H9 (cell line): ENCODE results near the gene MPPE1. TPM values are rescaled to one million over a fixed set of nuclear protein-coding genes. Genes with fewer than 3 reads are reported as not detected.

ENCODE experiments used
- DNase-seq: peaks from one replicate; pipeline ENCODE4 v3.0.0-alpha.2; 2017
- H2AFZ ChIP-seq: one replicate; pipeline ENCODE4 v1.6.1; 2013; ENCODE audit warnings: mild to moderate bottlenecking, low read length, control low read depth, moderate library complexity
- H2AK5ac ChIP-seq: 2 replicates; pipeline ENCODE4 v1.6.1; 2013; ENCODE audit warnings: low read length, control low read depth, mixed read lengths; ENCODE audit not compliant: insufficient read length
- H2BK120ac ChIP-seq: one replicate; pipeline ENCODE4 v1.6.1; 2013; ENCODE audit warnings: low read depth, mild to moderate bottlenecking, low read length, control low read depth, inconsistent platforms; ENCODE audit not compliant: poor library complexity, severe bottlenecking
- H2BK12ac ChIP-seq: 2 replicates; pipeline ENCODE4 v1.6.1; 2013; ENCODE audit warnings: low read length, control low read depth, mixed read lengths, low read depth; ENCODE audit not compliant: insufficient read length
- H2BK15ac ChIP-seq: 2 replicates; pipeline ENCODE4 v1.6.1; 2013; ENCODE audit warnings: low read depth, low read length, control low read depth
- H2BK20ac ChIP-seq: one replicate; pipeline ENCODE4 v1.6.1; 2013; ENCODE audit warnings: low read depth, mild to moderate bottlenecking, low read length, control low read depth, inconsistent platforms; ENCODE audit not compliant: poor library complexity, severe bottlenecking
- H2BK5ac ChIP-seq: 2 replicates; pipeline ENCODE4 v1.6.1; 2013; ENCODE audit warnings: low read length, control low read depth, mixed read lengths; ENCODE audit not compliant: insufficient read length
- H3K14ac ChIP-seq: 2 replicates; pipeline ENCODE4 v1.6.1; 2013; ENCODE audit warnings: low read length, control low read depth; ENCODE audit not compliant: insufficient read depth
- H3K18ac ChIP-seq: 2 replicates; pipeline ENCODE4 v1.6.1; 2013; ENCODE audit warnings: low read depth, mild to moderate bottlenecking, mixed read lengths, low read length, control low read depth; ENCODE audit not compliant: insufficient read length
- H3K23ac ChIP-seq: 2 replicates; pipeline ENCODE4 v1.6.1; 2013; ENCODE audit warnings: low read length, control low read depth, mixed read lengths, low read depth; ENCODE audit not compliant: insufficient read length
- H3K23me2 ChIP-seq: 2 replicates; pipeline ENCODE4 v1.6.1; 2013; ENCODE audit warnings: low read depth, mild to moderate bottlenecking, mixed read lengths, low read length, control low read depth; ENCODE audit not compliant: insufficient read length, poor library complexity, severe bottlenecking
- H3K27ac ChIP-seq: 2 replicates; pipeline ENCODE4 v1.5.1; 2013; ENCODE audit warnings: low read length, control low read depth, mixed read lengths, low read depth; ENCODE audit not compliant: insufficient read length
- H3K27me3 ChIP-seq: 2 replicates; pipeline ENCODE4 v1.6.1; 2013; ENCODE audit warnings: low read length, control low read depth, inconsistent platforms; ENCODE audit not compliant: insufficient read depth
- H3K4ac ChIP-seq: 2 replicates; pipeline ENCODE4 v1.6.1; 2013; ENCODE audit warnings: low read depth, mild to moderate bottlenecking, control low read depth, inconsistent platforms, low read length, moderate library complexity
- H3K4me1 ChIP-seq: 2 replicates; pipeline ENCODE4 v1.6.1; 2013; ENCODE audit warnings: low read length, control low read depth, inconsistent platforms; ENCODE audit not compliant: insufficient read depth
- H3K4me2 ChIP-seq: 2 replicates; pipeline ENCODE4 v1.6.1; 2013; ENCODE audit warnings: low read length, control low read depth, mixed read lengths; ENCODE audit not compliant: insufficient read length, insufficient read depth
- H3K56ac ChIP-seq: 2 replicates; pipeline ENCODE4 v1.6.1; 2013; ENCODE audit warnings: low read depth, mild to moderate bottlenecking, mixed read lengths, low read length, control low read depth; ENCODE audit not compliant: insufficient read length
- H3K79me1 ChIP-seq: 2 replicates; pipeline ENCODE4 v1.6.1; 2013; ENCODE audit warnings: low read depth, mild to moderate bottlenecking, moderate library complexity, low read length, control low read depth, inconsistent platforms; ENCODE audit not compliant: insufficient read depth, poor library complexity, severe bottlenecking
- H3K79me2 ChIP-seq: 2 replicates; pipeline ENCODE4 v1.6.1; 2013; ENCODE audit warnings: low read length, control low read depth, inconsistent platforms; ENCODE audit not compliant: insufficient read depth
- H3K9ac ChIP-seq: 2 replicates; pipeline ENCODE4 v1.6.1; 2013; ENCODE audit warnings: low read length, control low read depth, mixed read lengths; ENCODE audit not compliant: insufficient read length; ENCODE audit errors: extremely low read depth
- H3K9me3 ChIP-seq: one replicate; pipeline ENCODE4 v1.6.1; 2013; ENCODE audit warnings: low read depth, low read length, inconsistent platforms; ENCODE audit not compliant: control insufficient read depth
- H3T11ph ChIP-seq: one replicate; pipeline ENCODE4 v1.6.1; 2013; ENCODE audit warnings: mild to moderate bottlenecking, low read length, control low read depth, inconsistent platforms
- H4K20me1 ChIP-seq: one replicate; pipeline ENCODE4 v1.6.1; 2013; ENCODE audit not compliant: control insufficient read depth, insufficient read length, insufficient read depth
- H4K5ac ChIP-seq: 2 replicates; pipeline ENCODE4 v1.6.1; 2013; ENCODE audit warnings: low read depth, mild to moderate bottlenecking, mixed read lengths, low read length, control low read depth; ENCODE audit not compliant: insufficient read length
- H4K8ac ChIP-seq: replicated peaks from 2 replicates; pipeline ENCODE4 v1.6.1; 2013; ENCODE audit warnings: low read length, control low read depth, mixed read lengths, low read depth; ENCODE audit not compliant: insufficient read length
- H4K91ac ChIP-seq: 2 replicates; pipeline ENCODE4 v1.6.1; 2013; ENCODE audit warnings: low read depth, mild to moderate bottlenecking, moderate library complexity, mixed read lengths, low read length, control low read depth; ENCODE audit not compliant: insufficient read length
- H3K27ac Mint-ChIP-seq, 3 experiments: 2 replicates in 2 of 3; 3 replicates in 1 of 3; pipeline ENCODE4 v1.8.0; 2020 to 2021; ENCODE audit warnings: mixed read lengths in 3 of 3, mild to moderate bottlenecking in 1 of 3, moderate library complexity in 1 of 3
- H3K27me3 Mint-ChIP-seq: 2 replicates; pipeline ENCODE4 v1.8.0; 2021; ENCODE audit warnings: low read depth, mild to moderate bottlenecking, moderate library complexity, mixed read lengths
- H3K36me3 Mint-ChIP-seq, 3 experiments: 2 replicates in 2 of 3; 3 replicates in 1 of 3; pipeline ENCODE4 v1.8.0; 2020 to 2021; ENCODE audit warnings: low read depth in 3 of 3, mixed read lengths in 3 of 3; ENCODE audit not compliant: insufficient read depth in 1 of 3
- H3K4me1 Mint-ChIP-seq, 2 experiments: 2 replicates each; pipeline ENCODE4 v1.8.0; 2020; ENCODE audit warnings: mixed read lengths in 2 of 2
- H3K4me3 Mint-ChIP-seq, 2 experiments: 2 replicates in 1 of 2; 3 replicates in 1 of 2; pipeline ENCODE4 v1.8.0; 2020 to 2021; ENCODE audit warnings: mild to moderate bottlenecking in 2 of 2, mixed read lengths in 2 of 2, moderate library complexity in 1 of 2
- H3K9me3 Mint-ChIP-seq, 2 experiments: 2 replicates in 1 of 2; 3 replicates in 1 of 2; pipeline ENCODE4 v1.8.0; 2020; ENCODE audit warnings: mild to moderate bottlenecking in 2 of 2, mixed read lengths in 2 of 2, moderate library complexity in 1 of 2
- CTCF ChIP-seq: fragments of 200-600 bp; sonication (generic); conservative IDR thresholded peaks from 3 replicates; pipeline ENCODE4 v1.8.0; 2021; ENCODE audit warnings: antibody characterized with exemption, mild to moderate bottlenecking
- WGBS: extraction: QIAGEN DNeasy Blood & Tissue Kit; methylation state at CpG from one replicate; pipeline ENCODE4 v1.1.7; 2013; ENCODE audit warnings: missing lambda C conversion rate, low lambda C conversion rate, mixed read lengths; ENCODE audit not compliant: insufficient read length; ENCODE audit errors: extremely low coverage; 5-methylcytosine and 5-hydroxymethylcytosine counted together
- total RNA-seq: library from RNA; stranded (reverse); gene quantifications from 2 replicates; pipeline ENCODE4 v1.2.1, GENCODE V29; 2021

MPPE1 gene
- total RNA-seq, 1 experiment from 2014 or later = 13.2 TPM

- Histone ChIP-seq H2BK12ac (no peak overlapping the region), H2BK5ac (no peak overlapping the region), H3K9me3 (no peaks in the 10 kb centered on the region), H4K91ac (no peak overlapping the region), H2BK120ac (no peak overlapping the region), H3K9ac (no peak overlapping the region), H2AK5ac (no peak overlapping the region), H3K4me2 (no peak overlapping the region), H3K14ac (no peak overlapping the region), H3K4me1 (peaks cover 2% of the 10 kb centered on the region; the same call in 1 of the 2 replicates), H3K79me2 (no peaks in the 10 kb centered on the region), H3K23me2 (no peaks in the 10 kb centered on the region), H3K4ac (no peak overlapping the region), H2BK15ac (no peak overlapping the region), H4K20me1 (no peaks in the 10 kb centered on the region), H3K56ac (no peak overlapping the region), H3K18ac (no peak overlapping the region), H2BK20ac (no peak overlapping the region), H4K8ac (no peak overlapping the region), H3K27me3 (no peaks in the 10 kb centered on the region), H3K79me1 (no peaks in the 10 kb centered on the region), H4K5ac (no peak overlapping the region), H3T11ph (no peak overlapping the region), H3K23ac (no peak overlapping the region), H2AFZ (no peak overlapping the region), H3K27ac (no peak overlapping the region)
- peak overlapping the region in 2 of 3 experiments; percentile 64 to 66; a peak in 3 of 7 replicates for H3K27ac Mint-ChIP-seq
- no peaks in the 10 kb centered on the region for H3K27me3 Mint-ChIP-seq
- DNase-seq = no peak
- H3K4me1 Mint-ChIP-seq = peaks cover 10 to 12% of the 10 kb centered on the region in 2 experiments
- WGBS = no CpG with 5 or more reads among the region's 30 CpGs
- TF ChIP-seq CTCF = no peak
- peaks cover 11 to 55% (median 21%) of the 10 kb centered on the region in 3 experiments for H3K36me3 Mint-ChIP-seq
- no peak overlapping the region; a peak in 1 of 5 replicates for H3K4me3 Mint-ChIP-seq
- no peaks in the 10 kb centered on the region; a peak in 1 of 5 replicates for H3K9me3 Mint-ChIP-seq
Observed at GRCh38 chr18:11880586-11881304, 27.4 kb downstream of the MPPE1 start.
